HEK293T (cell line): ENCODE data around the gene ADNP2.

Experiments
- ARNT ChIP-seq: fragments of 450-650 bp; IDR thresholded peaks from 2 replicates; pipeline ENCODE4 v1.6.1; 2017; ENCODE audit warnings: mild to moderate bottlenecking
- ELF4 ChIP-seq: fragments of 450-650 bp; IDR thresholded peaks from 2 replicates; pipeline ENCODE4 v1.6.1; 2017; ENCODE audit warnings: antibody characterized with exemption
- FOXM1 ChIP-seq: fragments of 450-650 bp; IDR thresholded peaks from 2 replicates; pipeline ENCODE4 v1.6.1; 2017; ENCODE audit warnings: mild to moderate bottlenecking, borderline replicate concordance
- SUZ12 ChIP-seq: fragments of 450-650 bp; IDR thresholded peaks from 2 replicates; pipeline ENCODE4 v1.6.1; 2016; ENCODE audit warnings: mild to moderate bottlenecking

DNA sequence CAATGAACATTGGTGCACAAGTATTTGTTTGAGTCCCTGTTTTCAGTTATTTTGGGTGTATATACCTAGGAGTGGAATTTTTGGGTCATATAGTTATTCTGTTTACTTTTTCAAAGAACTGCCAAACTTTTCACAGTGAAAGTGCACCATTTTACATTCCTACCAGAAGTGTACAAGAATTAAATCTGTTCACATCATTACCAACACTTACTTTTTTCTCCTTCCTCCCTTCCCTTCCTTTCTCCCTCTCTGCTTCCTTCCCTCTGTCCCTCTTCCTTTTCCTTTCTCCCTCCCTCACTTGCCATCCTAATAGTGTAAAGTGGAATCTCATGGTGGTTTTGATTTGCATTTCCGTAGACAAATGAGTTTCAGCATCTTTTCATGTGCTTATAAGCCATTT is 11.9 kb downstream of the ADNP2 start:
- TF ChIP-seq FOXM1 (no peak), ELF4 (no peak), SUZ12 (no peak), ARNT (no peak)
